Lower leg skin (tissue), 4 donors: ENCODE measurements around the gene RHOC. TPM values are rescaled to one million over a fixed set of nuclear protein-coding genes. Genes with fewer than 3 reads are reported as not detected.

Experiments used
- DNase-seq, 2 donors: peaks; one replicate each; pipeline ENCODE4 v3.0.0-alpha.2; 2019; ENCODE audit warnings: low spot score in 2 of 2
- H3K4me3 ChIP-seq: fragments of 200-600 bp; sonication (generic); 2 replicates; pipeline ENCODE4 v1.5.1; 2017; ENCODE audit warnings: mild to moderate bottlenecking, low read depth; ENCODE audit not compliant: poor library complexity, severe bottlenecking
- POLR2A ChIP-seq, 2 donors: fragments of 450-650 bp; IDR thresholded peaks; one replicate each; pipeline ENCODE4 v1.6.1; 2016 to 2017; ENCODE audit warnings: antibody characterized with exemption in 2 of 2, mild to moderate bottlenecking in 1 of 2, moderate library complexity in 1 of 2
- WGBS, 2 donors: methylation state at CpG; one replicate each; pipeline ENCODE4 v1.1.5; 2018; 5-methylcytosine and 5-hydroxymethylcytosine counted together
- intact Hi-C: fragments of 100-400 bp; cut with DNase I; formaldehyde crosslinking; loops from one replicate; pipeline ENCODE4 v1.15.0; 2023; ENCODE audit warnings: low total_unique reads
- total RNA-seq, 4 donors: library from RNA; depleted of rRNA; stranded (reverse); fragments of >200 nt; gene quantifications; one replicate each; pipeline ENCODE4 v1.1.0, GENCODE V29; 2016
- TF ChIP-seq, protein P1 (sequence below), 3 donors: fragments of 450-650 bp; IDR thresholded peaks; one replicate each; pipeline ENCODE4 v1.5.1; 2016; ENCODE audit warnings: antibody characterized with exemption in 3 of 3, mild to moderate bottlenecking in 3 of 3, moderate library complexity in 2 of 3

Gene RHOC
- total RNA-seq, 4 donors from 2014 or later: 133 to 214 (median 184) TPM

DNA sequence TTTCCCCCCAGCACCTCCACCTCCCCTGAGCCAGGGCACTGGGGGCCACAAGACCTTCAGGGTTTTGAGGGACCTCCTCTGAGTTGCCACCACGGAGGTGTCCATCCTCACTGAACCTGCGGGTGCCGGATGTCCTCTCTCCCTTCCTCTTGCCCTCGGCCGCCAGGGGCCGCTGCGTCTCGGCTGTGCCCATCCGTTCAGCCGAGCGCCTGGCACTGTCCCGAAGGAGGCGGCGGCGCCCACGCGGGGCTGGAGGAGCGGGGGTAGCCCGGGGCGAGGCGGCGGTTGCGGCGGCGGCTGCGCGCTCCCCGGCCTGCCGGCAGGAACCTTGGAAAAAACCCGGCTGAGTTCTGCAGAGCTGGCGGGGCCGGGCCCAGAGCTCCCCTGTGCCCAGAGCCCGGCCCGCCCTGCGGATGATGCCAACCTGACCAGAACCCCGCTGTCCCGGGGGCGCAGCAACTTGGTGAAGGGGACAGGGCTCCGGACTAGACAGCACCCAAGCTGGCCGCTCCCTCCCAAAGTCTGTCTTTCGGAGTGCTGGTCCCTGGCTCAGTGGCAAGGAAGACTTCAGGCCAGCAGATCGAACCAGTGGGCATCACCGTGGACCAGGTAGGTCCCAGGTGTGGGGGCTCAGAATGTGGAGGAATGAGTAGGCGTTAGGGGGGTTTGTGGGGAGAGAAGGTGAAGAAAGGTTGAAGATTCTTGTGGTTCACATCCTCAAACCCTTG, 11.9 kb upstream of the RHOC start:
- 14 to 27% methylated on average over 18 to 22 of the region's 44 CpGs for WGBS, 2 donors
- no peak overlapping the region for H3K4me3 ChIP-seq
- intact Hi-C loops: loop anchor here (2.0 kb wide), 1 partner anchor 84 kb away; no protein-coding TSS in a partner anchor
- TF ChIP-seq, protein P1, sequence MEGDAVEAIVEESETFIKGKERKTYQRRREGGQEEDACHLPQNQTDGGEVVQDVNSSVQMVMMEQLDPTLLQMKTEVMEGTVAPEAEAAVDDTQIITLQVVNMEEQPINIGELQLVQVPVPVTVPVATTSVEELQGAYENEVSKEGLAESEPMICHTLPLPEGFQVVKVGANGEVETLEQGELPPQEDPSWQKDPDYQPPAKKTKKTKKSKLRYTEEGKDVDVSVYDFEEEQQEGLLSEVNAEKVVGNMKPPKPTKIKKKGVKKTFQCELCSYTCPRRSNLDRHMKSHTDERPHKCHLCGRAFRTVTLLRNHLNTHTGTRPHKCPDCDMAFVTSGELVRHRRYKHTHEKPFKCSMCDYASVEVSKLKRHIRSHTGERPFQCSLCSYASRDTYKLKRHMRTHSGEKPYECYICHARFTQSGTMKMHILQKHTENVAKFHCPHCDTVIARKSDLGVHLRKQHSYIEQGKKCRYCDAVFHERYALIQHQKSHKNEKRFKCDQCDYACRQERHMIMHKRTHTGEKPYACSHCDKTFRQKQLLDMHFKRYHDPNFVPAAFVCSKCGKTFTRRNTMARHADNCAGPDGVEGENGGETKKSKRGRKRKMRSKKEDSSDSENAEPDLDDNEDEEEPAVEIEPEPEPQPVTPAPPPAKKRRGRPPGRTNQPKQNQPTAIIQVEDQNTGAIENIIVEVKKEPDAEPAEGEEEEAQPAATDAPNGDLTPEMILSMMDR (IDR thresholded peaks at IDR 0.05): no peak
- no peak for TF ChIP-seq POLR2A (IDR thresholded peaks at IDR 0.05)
- peak in 1 of 2 donors; percentile 95 for DNase-seq

DNA sequence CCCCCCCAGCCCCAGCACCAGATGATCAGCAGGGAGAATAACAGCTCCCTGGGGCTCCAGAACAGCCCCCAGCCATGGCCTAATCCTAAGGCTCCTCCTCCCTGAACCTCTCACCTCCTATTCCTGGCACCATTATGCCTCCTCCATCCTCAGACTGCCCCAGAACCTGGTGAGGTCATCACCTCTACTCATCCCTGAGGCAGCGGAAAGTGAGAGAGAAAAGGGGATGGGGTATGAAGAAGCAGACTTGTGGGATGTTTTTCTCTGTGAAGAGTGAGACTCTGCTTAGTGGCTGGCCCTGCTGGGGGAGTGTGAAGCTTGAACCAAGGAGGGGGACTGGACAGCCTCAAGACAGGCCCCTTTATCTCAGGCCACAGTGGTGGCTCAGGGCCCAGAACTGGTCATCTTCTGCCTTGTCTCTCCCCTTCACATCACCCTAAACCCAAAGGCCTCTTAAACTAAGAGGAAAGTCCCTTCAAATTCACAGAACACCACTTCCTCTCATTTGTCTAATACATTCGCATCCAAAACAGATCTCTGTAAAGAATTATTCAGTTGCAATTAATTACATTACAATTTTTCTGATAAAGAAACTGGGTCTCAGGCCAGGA, 10.4 kb upstream of the RHOC start:
- no peak for DNase-seq
- TF ChIP-seq, protein P1 (IDR thresholded peaks at IDR 0.05): no peak
- TF ChIP-seq POLR2A (IDR thresholded peaks at IDR 0.05): no peak
- WGBS, 2 donors: 91 to 96% methylated on average over 2 of the region's 2 CpGs
- intact Hi-C loops: no loop called here
- no peak overlapping the region for H3K4me3 ChIP-seq

DNA sequence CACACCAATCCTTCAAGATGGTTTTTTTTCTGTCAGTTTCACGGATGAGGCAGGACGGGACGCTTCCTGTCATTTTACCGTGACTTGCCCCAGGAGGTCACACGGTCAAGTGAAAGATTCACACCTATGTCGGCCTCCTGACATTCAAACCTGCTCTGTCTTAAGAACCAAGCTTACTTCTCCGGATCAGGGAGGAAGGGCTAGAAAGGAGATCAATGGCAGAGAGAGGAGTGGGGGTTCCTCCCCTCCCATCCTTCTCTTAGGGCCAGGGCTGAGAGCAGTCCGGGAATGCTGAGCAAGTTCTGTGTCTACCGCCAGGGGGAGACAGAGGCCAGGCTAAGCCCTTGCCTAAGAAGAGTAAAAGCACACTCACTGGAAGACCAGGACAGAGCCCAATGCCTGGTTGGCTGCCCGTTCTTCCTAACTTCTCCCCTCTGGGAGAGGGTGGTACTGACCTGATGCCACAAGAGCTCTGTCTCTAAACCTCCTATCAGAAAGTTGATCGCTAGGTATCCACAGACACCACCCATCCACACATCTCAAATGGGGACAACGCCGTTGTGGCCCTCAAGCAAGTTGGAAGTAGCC, 9.3 kb upstream of the RHOC start:
- TF ChIP-seq, protein P1 (IDR thresholded peaks at IDR 0.05): peak in 1 of 3 donors; percentile 89
- TF ChIP-seq POLR2A (IDR thresholded peaks at IDR 0.05): no peak
- H3K4me3 ChIP-seq: no peak overlapping the region
- WGBS, 2 donors: 15 to 17% methylated on average over 13 of the region's 13 CpGs
- DNase-seq: peak; percentile 88 to 97
- intact Hi-C loops: no loop called here

DNA sequence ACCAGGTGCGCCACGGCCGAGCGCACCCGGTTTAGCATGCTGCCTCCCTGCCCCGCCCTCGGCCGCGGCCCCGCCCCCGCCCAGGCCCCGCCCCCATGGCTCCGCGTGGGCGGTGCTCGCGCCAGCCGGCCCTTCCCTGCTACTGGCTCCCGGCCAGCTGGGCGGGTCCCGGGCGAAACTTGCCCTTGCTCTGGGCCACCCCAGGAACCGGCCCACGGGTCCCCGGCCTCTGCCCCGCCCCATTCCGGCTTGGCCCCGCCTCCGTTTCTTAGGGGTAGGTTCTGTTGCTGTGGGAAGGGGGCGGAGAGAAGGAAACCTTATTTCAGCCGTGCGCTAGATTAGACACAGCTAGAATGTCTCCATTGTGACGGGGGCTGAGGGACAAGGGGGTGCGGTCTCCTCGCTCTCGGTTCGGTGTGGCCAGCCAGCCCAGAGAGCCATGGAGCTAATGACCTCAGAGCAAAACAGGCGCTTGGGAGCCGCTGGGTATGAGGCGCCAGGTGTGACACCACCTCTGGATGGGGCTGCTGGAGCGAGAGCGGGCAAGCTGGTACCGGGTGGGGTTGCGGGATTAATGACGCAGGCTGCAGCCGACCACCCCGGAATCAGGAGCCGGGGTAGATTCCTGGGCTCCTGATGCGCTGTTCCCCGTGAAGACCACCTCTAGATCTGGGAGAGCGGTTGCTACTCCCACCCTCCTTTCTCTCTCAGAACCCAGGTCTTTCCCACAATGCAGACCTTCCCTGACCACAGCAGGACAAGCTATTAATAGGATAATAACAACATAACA, 8.5 kb upstream of the RHOC start, which contains the start of gene PPM1J:
PPM1J (minus strand) TSS at position 69 of the 790 bp plus-strand sequence; CDS start at position 38, 31 bp downstream.
- TF ChIP-seq POLR2A (IDR thresholded peaks at IDR 0.05): no peak
- TF ChIP-seq, protein P1 (IDR thresholded peaks at IDR 0.05): no peak
- WGBS, 2 donors: 0 to 1% methylated on average over 17 to 45 of the region's 51 CpGs
- H3K4me3 ChIP-seq: peak within 1 kb of the TSS; percentile 34
- DNase-seq: peak; percentile 98 to 100
- intact Hi-C loops: no loop called here
